Activated CD4-positive, alpha-beta memory T cell treated with anti-CD3 and anti-CD28 coated beads for 36 hours (primary cell): Measurements from ENCODE around the gene DOK7. TPM values are rescaled to one million over a fixed set of nuclear protein-coding genes. Genes with fewer than 3 reads are reported as not detected.

Experiments
- CTCF ChIA-PET: fragments of 350-600 bp; sonication (Branson Sonifier 250); formaldehyde crosslinking; loops from one replicate; lab custom pipeline; 2021; ENCODE audit warnings: antibody characterized with exemption, inconsistent platforms; lab: Charles Lee
- POLR2A ChIA-PET: fragments of 350-600 bp; sonication (Branson Sonifier 250); formaldehyde crosslinking; loops from one replicate; lab custom pipeline; 2021; ENCODE audit warnings: antibody characterized with exemption; lab: Charles Lee
- DNase-seq: peaks from one replicate; pipeline ENCODE4 v3.0.0-alpha.2; 2020
- H3K27ac Mint-ChIP-seq: one replicate; pipeline ENCODE4 v1.8.0; 2021; ENCODE audit warnings: mixed read lengths
- H3K27me3 Mint-ChIP-seq: one replicate; pipeline ENCODE4 v1.8.0; 2021; ENCODE audit warnings: mixed read lengths
- H3K36me3 Mint-ChIP-seq: one replicate; pipeline ENCODE4 v1.8.0; 2021; ENCODE audit warnings: mixed read lengths
- H3K4me1 Mint-ChIP-seq: one replicate; pipeline ENCODE4 v1.8.0; 2021; ENCODE audit warnings: low read depth, mixed read lengths
- H3K4me3 Mint-ChIP-seq: one replicate; pipeline ENCODE4 v1.8.0; 2021; ENCODE audit warnings: mild to moderate bottlenecking, mixed read lengths
- H3K9me3 Mint-ChIP-seq: one replicate; pipeline ENCODE4 v1.8.0; 2021; ENCODE audit warnings: mixed read lengths
- intact Hi-C: fragments of 100-400 bp; cut with micrococcal nuclease; formaldehyde crosslinking; loops from one replicate; pipeline ENCODE4 v1.15.1; 2023
- total RNA-seq, 2 experiments: library from RNA; stranded (reverse); gene quantifications; one replicate each; pipeline ENCODE4 v1.2.3, GENCODE V29; 2021

DOK7 gene
- total RNA-seq, 2 experiments from 2014 or later, result not detected

DNA sequence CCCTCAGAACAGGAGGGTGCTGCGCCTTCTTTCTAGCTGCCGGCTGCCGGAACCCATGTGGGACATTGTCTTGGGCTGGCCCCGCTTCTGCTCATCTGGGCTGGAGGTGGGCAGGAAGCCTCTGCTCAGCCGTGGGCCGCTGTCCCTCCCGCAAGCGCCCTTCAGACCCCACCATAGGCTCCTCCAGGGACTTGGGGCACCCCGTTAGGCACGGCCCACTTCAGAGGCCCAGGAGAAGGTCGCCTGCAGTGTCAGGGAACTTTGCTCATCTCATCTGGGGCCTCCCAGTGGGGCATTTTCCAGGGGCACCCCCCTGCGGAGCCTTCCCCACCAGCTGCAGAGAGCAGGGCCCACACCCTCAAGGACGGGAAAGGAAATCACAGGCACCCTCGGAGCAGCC, 32.9 kb downstream of the DOK7 start:
- no peak overlapping the region for H3K4me3 Mint-ChIP-seq
- CTCF ChIA-PET, result interaction anchor here (1.0 kb wide), 1 partner anchor 16 kb away, joined by 5 read pairs; no protein-coding TSS in a partner anchor
- no peaks in the 10 kb centered on the region for H3K36me3 Mint-ChIP-seq
- H3K27me3 Mint-ChIP-seq, result peaks cover 18% of the 10 kb centered on the region
- intact Hi-C loops, result no loop called here
- no peak for DNase-seq
- no peaks in the 10 kb centered on the region for H3K9me3 Mint-ChIP-seq
- no peak overlapping the region for H3K27ac Mint-ChIP-seq
- POLR2A ChIA-PET, result no interaction called here
- H3K4me1 Mint-ChIP-seq, result no peaks in the 10 kb centered on the region

DNA sequence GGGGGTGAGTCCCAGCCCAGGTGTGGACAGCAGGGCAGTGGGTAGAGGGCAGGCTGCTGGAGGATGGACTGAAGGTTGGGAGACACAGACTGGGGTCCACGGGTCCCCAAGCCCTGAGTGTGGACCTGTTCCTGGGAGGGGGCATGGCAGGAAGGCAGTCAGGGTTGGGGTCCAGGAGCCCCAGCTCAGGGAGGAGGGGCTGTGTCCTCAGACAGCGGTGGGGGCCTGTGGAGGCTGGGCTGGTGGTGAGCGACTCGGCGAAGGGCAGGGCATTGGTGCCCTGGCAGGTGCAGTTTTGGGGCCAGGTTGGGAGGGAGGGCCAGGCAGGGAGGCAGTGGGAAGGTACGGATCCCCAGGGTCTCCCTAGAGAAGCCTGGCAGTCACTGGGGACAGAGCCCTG, 34.0 kb downstream of the DOK7 start:
- CTCF ChIA-PET, result no interaction called here
- Mint-ChIP-seq H3K4me1 (no peaks in the 10 kb centered on the region), H3K4me3 (no peak overlapping the region), H3K27ac (no peak overlapping the region), H3K36me3 (no peaks in the 10 kb centered on the region), H3K27me3 (peaks cover 10% of the 10 kb centered on the region), H3K9me3 (no peaks in the 10 kb centered on the region)
- intact Hi-C loops, result no loop called here
- DNase-seq, result no peak
- POLR2A ChIA-PET, result no interaction called here

DNA sequence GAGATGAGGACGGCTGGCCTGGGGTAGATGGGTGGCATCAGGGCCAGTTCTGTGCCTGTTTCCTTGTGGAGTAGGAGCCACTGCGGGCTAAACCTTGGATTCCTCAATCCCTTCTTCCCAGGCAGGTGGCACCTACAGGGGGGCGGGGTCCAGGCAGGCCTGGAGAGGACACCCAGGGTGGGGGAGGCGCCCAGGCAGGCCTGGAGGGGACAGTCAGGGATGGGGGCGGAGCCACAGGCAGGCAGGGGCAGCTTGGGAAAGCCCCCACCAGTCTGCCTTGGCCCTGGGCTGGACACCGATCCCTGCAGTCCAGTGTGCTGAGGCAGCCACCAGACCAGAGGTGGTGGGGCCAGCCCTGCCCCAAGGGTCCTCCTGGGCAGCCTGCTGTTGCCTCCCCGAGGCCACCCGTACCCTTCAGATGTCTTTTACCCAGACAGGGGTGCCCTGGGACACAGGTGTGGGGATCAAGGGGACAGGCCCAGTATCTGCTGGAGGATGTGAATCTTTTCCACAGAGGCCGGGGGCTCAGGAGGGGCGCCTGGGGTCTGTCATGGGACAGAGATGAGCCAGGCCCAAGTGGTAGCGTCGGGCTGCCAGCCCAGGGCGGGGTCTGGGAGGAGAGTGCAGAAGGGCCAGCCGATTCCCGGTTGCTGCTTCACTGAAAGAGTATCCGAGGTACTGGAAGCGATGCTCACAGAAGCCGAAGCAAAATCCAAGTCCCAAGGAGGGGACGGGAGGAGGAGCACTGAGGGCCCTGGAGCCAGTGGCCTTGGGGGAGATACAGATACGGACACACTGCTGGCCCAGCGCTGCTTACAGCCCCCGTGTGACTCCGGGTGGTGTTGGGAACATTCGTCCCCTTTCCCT, 34.6 kb downstream of the DOK7 start:
- no peak for DNase-seq
- Mint-ChIP-seq H3K4me1 (no peaks in the 10 kb centered on the region), H3K27ac (no peak overlapping the region), H3K27me3 (peaks cover 7% of the 10 kb centered on the region), H3K9me3 (no peaks in the 10 kb centered on the region), H3K36me3 (no peaks in the 10 kb centered on the region), H3K4me3 (no peak overlapping the region)
- intact Hi-C loops, result no loop called here
- POLR2A ChIA-PET, result no interaction called here
- CTCF ChIA-PET, result no interaction called here

DNA sequence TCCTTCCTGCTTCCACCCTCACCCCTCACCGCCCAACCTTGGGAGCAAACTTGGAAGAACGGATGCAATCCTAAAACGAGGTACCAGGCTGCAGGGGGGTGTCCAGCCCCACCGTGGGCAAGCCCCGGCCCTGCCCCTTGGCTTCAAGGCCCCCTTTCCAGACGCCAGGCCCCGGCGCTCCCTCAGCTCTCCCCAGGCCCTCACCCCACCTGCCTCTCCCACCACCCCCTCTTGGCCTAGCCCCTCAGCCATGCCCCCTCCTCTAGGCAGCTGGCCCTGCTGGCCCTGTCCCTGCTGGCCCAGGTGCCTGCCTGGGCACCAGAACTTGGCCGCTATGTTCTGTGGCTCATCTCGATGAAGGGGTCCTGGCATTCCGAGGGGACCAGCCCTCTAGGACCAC, 35.3 kb downstream of the DOK7 start:
- Mint-ChIP-seq H3K4me1 (peaks cover 3% of the 10 kb centered on the region), H3K36me3 (peaks cover 1% of the 10 kb centered on the region), H3K9me3 (no peaks in the 10 kb centered on the region), H3K27me3 (peaks cover 7% of the 10 kb centered on the region), H3K27ac (no peak overlapping the region), H3K4me3 (no peak overlapping the region)
- POLR2A ChIA-PET, result no interaction called here
- intact Hi-C loops, result no loop called here
- CTCF ChIA-PET, result no interaction called here
- DNase-seq, result no peak

DNA sequence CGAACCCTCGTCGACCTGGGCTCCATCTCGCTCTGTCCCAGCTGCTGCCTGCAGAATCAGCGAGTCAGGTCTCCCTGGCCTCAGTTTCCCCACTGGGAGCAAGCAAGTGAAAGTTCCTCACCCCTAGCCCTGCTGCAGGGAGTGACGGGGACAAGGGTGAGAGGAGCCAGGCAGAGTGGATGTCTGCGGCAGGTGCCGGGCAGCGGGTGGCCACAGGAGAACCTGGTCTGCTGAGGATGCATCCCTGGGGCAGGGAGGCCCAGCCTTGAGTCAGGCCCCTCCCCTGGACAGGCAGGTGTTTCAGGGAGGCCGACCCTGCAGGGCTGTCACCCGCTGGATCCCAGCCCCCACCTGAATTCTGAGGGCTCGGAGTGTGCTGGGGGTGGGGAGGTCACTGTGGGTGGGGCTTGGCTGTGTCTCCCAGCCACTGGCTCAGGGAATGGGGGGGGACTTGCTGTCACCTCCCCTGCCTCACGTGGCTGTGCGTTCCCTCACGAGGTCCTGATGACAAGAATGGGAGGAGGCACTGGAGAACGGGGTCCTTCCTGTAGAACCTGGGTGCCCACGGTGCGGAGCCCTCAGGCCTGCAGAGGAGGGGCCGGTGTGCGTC, 35.9 kb downstream of the DOK7 start:
- Mint-ChIP-seq H3K27ac (no peak overlapping the region), H3K27me3 (peaks cover 7% of the 10 kb centered on the region), H3K36me3 (peaks cover 5% of the 10 kb centered on the region), H3K4me1 (peaks cover 7% of the 10 kb centered on the region), H3K9me3 (no peaks in the 10 kb centered on the region), H3K4me3 (no peak overlapping the region)
- CTCF ChIA-PET, result no interaction called here
- intact Hi-C loops, result no loop called here
- POLR2A ChIA-PET, result no interaction called here
- DNase-seq, result no peak

DNA sequence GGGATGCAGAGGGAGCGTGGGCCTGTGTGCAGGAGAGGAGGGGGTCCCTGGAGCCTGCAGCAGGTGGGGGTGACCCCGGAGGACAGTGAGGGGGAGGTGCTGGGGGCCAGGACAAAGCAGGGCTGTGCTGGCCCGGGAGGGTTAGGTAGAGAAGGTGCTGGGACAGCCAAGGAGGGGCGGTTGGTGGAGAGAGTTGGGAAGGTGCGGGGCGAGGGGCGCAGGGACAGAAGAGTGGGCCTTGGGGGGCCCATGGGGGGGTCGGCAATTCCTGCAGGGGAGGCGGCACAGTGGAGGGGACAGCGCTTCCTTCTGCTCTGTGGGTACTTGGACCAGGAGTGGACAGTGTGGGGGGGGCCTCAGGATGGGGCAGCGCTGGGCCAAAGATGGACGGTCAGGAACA, 36.6 kb downstream of the DOK7 start:
- no peaks in the 10 kb centered on the region for H3K9me3 Mint-ChIP-seq
- peaks cover 7% of the 10 kb centered on the region for H3K27me3 Mint-ChIP-seq
- no peak overlapping the region for H3K4me3 Mint-ChIP-seq
- intact Hi-C loops, result no loop called here
- POLR2A ChIA-PET, result no interaction called here
- CTCF ChIA-PET, result interaction anchor here (1.0 kb wide), 1 partner anchor 19 kb away, joined by 3 read pairs; no protein-coding TSS in a partner anchor
- H3K27ac Mint-ChIP-seq, result no peak overlapping the region
- no peak for DNase-seq
- H3K4me1 Mint-ChIP-seq, result peaks cover 7% of the 10 kb centered on the region
- H3K36me3 Mint-ChIP-seq, result peaks cover 5% of the 10 kb centered on the region

DNA sequence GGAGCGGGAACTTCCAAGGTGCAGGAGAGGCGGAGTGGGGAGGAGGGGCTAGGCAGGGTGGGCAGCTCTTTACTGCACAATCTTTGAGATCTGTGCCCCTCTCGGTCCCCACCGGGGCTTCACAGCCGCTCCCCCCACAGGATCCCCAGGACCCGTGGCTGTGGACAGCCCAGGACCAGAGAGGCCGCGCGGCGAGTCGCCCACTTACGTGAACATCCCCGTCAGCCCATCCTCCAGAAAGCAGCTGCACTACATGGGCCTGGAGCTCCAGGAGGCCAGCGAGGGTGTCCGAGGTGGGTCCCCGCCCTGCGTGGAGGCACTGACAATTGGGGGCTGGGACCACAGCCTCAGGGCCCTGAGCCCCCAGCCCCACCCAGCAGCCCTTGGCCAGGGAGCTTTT, 37.0 kb downstream of the DOK7 start:
- peaks cover 7% of the 10 kb centered on the region for H3K4me1 Mint-ChIP-seq
- intact Hi-C loops, result no loop called here
- ChIA-PET CTCF (interaction anchor here (1.0 kb wide), 1 partner anchor 20 kb away, joined by 3 read pairs; no protein-coding TSS in a partner anchor), POLR2A (no interaction called here)
- DNase-seq, result no peak
- H3K36me3 Mint-ChIP-seq, result peaks cover 5% of the 10 kb centered on the region
- H3K4me3 Mint-ChIP-seq, result no peak overlapping the region
- H3K9me3 Mint-ChIP-seq, result no peaks in the 10 kb centered on the region
- no peak overlapping the region for H3K27ac Mint-ChIP-seq
- peaks cover 3% of the 10 kb centered on the region for H3K27me3 Mint-ChIP-seq

DNA sequence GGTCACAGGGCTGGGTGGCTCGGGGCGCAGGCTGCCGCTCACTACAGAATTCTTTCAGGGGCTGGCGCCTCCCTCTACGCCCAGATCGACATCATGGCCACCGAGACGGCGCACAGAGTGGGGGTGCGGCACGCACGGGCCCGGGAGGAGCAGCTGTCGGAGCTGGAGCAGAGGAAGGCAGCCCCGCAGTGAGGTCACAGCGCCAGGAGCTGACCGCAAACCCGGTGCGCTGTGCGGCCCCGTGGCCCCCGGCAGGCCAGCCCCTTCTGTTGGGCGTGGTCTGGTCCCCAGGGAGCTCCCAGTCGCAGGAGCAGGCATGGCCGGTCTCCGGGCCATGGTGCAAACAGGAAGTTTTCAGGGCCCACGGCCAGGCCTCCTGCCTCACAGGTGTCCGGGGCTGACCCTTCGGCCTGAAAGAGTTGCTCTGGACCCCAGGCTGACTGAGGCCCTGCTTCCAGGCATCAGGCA, 37.6 kb downstream of the DOK7 start:
- CTCF ChIA-PET, result interaction anchor here (1.0 kb wide), 1 partner anchor 20 kb away, joined by 3 read pairs; no protein-coding TSS in a partner anchor
- Mint-ChIP-seq H3K4me3 (no peak overlapping the region), H3K27me3 (peaks cover 1% of the 10 kb centered on the region), H3K4me1 (peaks cover 7% of the 10 kb centered on the region), H3K27ac (no peak overlapping the region), H3K9me3 (no peaks in the 10 kb centered on the region), H3K36me3 (peaks cover 7% of the 10 kb centered on the region)
- POLR2A ChIA-PET, result no interaction called here
- intact Hi-C loops, result no loop called here
- DNase-seq, result no peak

DNA sequence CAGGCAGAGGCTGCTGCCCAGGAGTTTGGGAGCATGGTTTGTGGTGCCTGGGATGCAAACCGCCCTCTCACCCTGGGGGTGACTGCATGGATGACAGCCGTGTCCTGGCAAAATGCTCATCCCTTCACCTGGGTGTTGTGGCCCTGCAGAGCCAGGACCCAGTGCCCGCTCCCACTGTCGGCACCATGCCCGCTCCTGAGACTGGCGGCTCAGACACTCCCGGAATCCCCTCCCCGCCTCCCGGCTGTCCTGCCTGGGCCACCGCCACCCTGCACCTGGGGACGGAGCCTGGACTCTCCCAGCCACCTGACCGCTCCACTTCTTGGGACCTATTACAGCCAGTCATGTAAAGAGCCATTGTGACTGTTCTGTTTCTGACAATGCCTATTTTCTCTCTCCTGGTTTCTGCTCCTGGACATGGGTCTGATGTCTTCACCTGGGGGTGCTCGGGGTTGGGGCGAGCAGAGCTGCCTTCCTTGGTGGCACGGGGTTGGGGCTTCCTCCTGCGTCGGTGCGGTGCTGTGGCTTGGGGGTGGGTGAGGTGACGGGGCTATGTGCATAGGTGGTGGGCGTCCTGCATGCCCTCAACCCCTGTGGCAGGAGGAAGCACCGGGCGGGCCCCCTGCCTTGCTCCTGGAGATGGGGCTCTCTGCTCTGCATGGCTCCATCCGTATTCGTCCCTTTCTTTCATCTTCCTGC, 38.2 kb downstream of the DOK7 start:
- DNase-seq, result no peak
- H3K4me1 Mint-ChIP-seq, result peaks cover 7% of the 10 kb centered on the region
- H3K9me3 Mint-ChIP-seq, result no peaks in the 10 kb centered on the region
- H3K36me3 Mint-ChIP-seq, result peaks cover 7% of the 10 kb centered on the region
- no peak overlapping the region for H3K4me3 Mint-ChIP-seq
- ChIA-PET CTCF (interaction anchor here (0.6 kb wide), 1 partner anchor 20 kb away, joined by 3 read pairs; no protein-coding TSS in a partner anchor), POLR2A (no interaction called here)
- intact Hi-C loops, result no loop called here
- H3K27ac Mint-ChIP-seq, result no peak overlapping the region
- peaks cover 1% of the 10 kb centered on the region for H3K27me3 Mint-ChIP-seq

DNA sequence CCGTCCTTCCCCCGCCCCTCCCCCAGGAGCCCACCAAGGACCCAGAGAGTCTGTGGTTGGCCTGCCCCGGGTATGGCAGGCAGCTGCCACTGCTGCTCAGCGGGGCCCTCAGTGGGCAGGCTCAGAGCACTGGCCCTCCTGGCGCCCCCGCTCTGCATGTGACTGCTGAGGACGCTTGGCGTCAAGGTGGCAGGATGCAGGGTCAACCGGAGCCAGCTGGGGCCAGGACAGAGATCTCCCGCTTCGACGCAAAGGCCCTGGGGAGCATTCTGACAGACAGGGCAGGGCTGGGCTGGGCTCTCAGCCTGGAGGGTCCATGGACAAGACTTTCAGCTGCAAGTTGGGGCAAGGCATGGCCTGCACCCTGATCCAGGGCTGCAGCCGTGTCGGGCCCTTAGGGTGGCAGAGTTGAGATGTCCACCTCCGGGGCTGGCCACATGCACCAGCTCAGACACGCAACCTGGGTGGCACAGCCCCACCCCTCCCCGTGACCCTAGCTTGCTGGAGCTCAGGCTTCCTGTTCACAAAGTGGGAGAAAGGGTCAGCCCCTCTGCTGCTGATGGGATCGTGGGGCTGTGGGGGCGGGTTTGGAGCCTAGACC, 38.8 kb downstream of the DOK7 start:
- peaks cover 7% of the 10 kb centered on the region for H3K4me1 Mint-ChIP-seq

DNA sequence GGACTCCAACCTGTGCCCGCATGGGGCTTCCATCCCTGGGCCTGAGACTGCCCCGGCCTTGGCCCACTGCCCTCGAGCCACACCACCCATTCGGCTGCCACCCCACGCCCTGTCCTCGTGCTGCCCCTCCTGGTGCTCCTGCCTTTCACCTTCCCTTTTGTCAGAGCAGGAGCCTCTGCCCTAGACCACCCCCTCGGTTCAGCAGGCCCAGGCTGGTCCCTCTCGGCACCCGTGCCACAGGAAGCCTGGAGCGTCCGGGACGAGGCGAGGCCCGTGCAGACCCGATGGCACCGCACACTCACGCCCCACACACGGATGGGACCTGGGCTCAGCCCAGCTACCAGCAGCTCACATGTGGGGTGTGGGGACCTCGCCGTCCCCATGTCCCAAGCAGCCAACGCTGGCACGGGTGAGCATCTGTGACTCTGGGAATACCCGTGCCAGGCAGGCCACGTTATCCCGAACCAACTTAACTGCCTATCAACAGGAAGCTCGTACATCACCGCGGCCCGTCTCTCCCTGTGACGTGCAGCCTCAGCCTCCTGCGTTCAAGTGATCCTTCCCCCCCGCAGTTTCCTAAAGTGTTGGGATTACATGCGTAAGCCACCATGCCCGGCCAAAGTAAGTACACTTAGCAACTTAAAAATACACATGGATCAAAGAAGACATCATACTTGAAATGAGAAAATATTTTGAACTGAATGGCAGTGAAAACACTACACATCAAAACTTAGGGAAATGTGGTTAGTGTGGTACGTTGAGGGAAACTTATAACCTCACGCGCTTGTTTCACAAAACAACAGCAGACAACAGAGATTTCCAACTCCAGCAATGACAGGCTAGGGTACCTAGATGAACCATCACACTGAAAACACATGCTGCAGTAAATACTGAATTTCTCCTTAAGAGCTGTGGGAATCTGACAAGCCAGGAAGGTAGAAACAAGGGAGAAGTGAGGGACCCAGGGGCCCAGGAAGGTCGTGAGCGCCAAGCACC, 40.1 kb downstream of the DOK7 start:
- Mint-ChIP-seq H3K36me3 (peaks cover 8% of the 10 kb centered on the region), H3K27me3 (no peaks in the 10 kb centered on the region), H3K4me3 (no peak overlapping the region), H3K27ac (no peak overlapping the region), H3K4me1 (peaks cover 7% of the 10 kb centered on the region), H3K9me3 (no peaks in the 10 kb centered on the region)
- CTCF ChIA-PET, result interaction anchor here (1.7 kb wide), 1 partner anchor 23 kb away, joined by 4 read pairs; no protein-coding TSS in a partner anchor
- intact Hi-C loops, result no loop called here
- no peak for DNase-seq
- POLR2A ChIA-PET, result no interaction called here

More for the DNA sequence above, 38.8 kb downstream of the DOK7 start:
- intact Hi-C loops, result no loop called here
- Mint-ChIP-seq H3K4me3 (no peak overlapping the region), H3K36me3 (peaks cover 7% of the 10 kb centered on the region), H3K27me3 (peaks cover under 1% of the 10 kb centered on the region), H3K9me3 (no peaks in the 10 kb centered on the region), H3K27ac (no peak overlapping the region)
- DNase-seq, result no peak
- ChIA-PET CTCF (interaction anchor here (0.6 kb wide), 1 partner anchor 21 kb away, joined by 3 read pairs; no protein-coding TSS in a partner anchor), POLR2A (no interaction called here)
